ENCODE data around the gene SPATA17.

SPATA17 gene

DNA sequence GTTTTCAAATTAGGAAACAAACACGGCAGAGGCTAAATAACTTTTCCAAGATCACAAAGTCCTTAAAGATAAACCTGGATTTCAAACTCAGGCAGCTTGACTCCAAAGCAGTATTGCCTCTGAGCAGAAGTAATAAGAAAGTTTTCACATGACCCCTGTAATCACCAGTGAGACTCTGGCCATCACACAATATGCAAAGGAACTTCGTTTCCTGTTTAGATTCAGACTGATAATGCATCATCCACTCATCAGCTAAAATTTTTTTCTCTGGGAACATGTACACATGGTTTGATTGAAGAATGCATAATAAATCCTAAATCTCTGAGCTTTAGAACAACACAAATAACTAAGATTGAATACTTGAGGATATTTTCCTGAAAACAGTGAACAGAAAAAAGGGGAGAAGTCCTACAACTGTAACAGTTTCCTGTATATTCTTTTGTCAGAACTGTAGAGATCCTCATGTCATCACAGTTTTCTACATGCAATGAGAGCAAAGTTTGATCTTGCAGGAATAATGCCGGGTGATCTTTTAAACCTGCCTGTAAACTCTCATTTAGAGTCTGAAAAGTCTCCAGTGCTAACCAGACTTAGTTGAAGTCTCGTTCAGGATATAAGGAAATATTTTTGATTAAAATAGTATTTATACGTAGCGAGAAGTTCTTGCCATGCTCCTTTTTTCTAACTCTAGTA is 225.3 kb downstream of the SPATA17 start:
- H3K27me3 ChIP-seq (ENCODE audit: control insufficient read depth, insufficient read depth, low read length) = no peaks in the 10 kb centered on the region
- no peak overlapping the region for H3K4me3 ChIP-seq (ENCODE audit: low read depth, low read length)
- H3K4me1 ChIP-seq (ENCODE audit: control insufficient read depth, insufficient read depth, low read length) = no peaks in the 10 kb centered on the region
- H3K9ac ChIP-seq (ENCODE audit: low read length) = no peak overlapping the region
- H3K36me3 ChIP-seq (ENCODE audit: control insufficient read depth, insufficient read depth, low read length) = no peaks in the 10 kb centered on the region
- H3K27ac ChIP-seq (ENCODE audit: low read depth, low read length) = no peak overlapping the region
- no peaks in the 10 kb centered on the region for H3K9me3 ChIP-seq (ENCODE audit: control insufficient read depth, insufficient read depth, low read depth, low read length)

DNA sequence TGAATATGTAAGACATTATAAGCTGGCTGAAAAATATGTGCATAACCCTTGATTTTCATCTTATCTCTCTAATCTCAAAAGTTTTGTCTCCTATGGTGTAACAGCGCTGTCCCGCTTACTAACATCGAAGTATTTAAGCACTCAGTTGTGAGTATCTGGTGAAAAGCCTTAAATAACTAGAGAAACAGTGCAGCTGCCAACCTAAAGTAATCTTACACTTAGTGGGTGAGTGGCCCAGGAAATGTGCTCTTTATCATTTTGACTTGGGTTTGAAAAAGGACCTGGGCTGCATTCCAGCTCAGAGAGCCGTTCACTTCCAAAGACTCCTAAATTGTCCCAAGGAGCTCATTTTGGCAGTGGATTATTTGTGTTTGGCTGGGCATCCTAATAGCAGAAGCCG is 225.9 kb downstream of the SPATA17 start:
- Histone ChIP-seq H3K9ac (ENCODE audit: low read length) (no peak overlapping the region), H3K4me1 (ENCODE audit: control insufficient read depth, insufficient read depth, low read length) (no peaks in the 10 kb centered on the region), H3K27ac (ENCODE audit: low read depth, low read length) (no peak overlapping the region), H3K36me3 (ENCODE audit: control insufficient read depth, insufficient read depth, low read length) (no peaks in the 10 kb centered on the region), H3K4me3 (ENCODE audit: low read depth, low read length) (no peak overlapping the region), H3K27me3 (ENCODE audit: control insufficient read depth, insufficient read depth, low read length) (no peaks in the 10 kb centered on the region), H3K9me3 (ENCODE audit: control insufficient read depth, insufficient read depth, low read depth, low read length) (no peaks in the 10 kb centered on the region)

DNA sequence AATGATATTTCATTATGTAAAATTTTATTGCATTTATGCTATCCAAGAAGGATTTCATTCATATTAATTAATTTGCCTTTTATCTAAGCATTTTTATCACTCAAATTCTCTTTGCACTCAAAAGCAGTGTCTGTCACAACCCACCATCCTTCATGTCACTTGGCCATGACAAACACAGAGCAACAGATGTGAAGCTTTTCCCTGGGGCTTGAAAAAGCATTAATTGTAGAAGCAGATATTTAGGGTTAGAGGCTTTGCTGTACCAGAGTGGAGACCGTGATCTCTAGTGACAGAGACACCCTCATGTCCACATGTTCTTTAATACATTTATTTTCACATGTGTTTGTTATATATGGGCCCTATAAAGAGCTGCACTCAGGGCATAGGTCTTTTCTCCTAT is 230.5 kb downstream of the SPATA17 start:
- H3K27me3 ChIP-seq (ENCODE audit: control insufficient read depth, insufficient read depth, low read length) = no peaks in the 10 kb centered on the region

DNA sequence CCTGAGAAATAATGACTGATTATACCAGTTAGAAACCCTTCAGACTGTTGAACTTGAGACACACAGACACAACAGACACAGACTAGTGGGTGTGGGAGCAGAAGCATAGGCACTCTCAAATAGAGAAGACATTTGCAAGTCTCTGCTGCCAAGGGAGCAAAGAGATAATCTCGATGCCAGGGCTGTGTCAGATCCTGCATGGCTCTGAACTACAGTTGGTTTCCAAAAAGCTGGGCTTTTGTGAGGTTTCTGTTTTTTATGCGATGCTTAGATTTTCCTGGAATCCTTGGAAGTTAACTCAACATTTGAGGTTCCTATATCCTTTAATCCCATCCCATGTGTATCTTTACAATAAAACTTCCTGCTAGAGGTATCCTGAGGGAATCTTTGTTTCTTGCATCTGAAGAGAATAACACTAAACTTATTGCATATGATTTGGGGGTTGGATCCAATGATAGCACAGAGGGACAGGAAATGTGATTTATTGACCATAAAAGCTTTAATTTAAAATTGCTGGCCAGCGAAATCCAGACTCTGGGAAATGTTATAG is 236.4 kb downstream of the SPATA17 start:
- no peaks in the 10 kb centered on the region for H3K36me3 ChIP-seq (ENCODE audit: control insufficient read depth, insufficient read depth, low read length)

More for the DNA sequence above, 230.5 kb downstream of the SPATA17 start:
- Histone ChIP-seq H3K36me3 (ENCODE audit: control insufficient read depth, insufficient read depth, low read length) (no peaks in the 10 kb centered on the region), H3K4me3 (ENCODE audit: low read depth, low read length) (no peak overlapping the region), H3K9me3 (ENCODE audit: control insufficient read depth, insufficient read depth, low read depth, low read length) (no peaks in the 10 kb centered on the region), H3K27ac (ENCODE audit: low read depth, low read length) (no peak overlapping the region), H3K9ac (ENCODE audit: low read length) (no peak overlapping the region), H3K4me1 (ENCODE audit: control insufficient read depth, insufficient read depth, low read length) (no peaks in the 10 kb centered on the region)

DNA sequence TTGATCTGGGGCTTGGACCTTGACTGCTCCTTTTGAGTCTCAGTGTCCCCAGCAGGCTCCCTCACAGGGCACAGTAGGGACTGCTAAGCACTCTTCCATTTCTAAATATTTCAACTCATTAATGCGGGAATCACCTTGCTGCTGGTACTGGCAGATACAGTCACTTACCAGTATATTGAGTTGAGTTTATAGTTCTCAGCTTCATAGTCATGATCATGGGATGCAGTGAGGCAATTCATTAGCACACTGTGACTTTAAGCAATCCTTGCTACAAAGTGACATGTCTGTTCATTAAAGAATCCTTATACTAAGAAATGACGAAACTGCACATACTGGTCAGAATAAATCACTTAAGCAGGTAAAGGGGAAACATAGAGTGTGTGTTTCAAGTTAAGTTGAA is 240.8 kb downstream of the SPATA17 start:
- Histone ChIP-seq H3K4me3 (ENCODE audit: low read depth, low read length) (no peak overlapping the region), H3K36me3 (ENCODE audit: control insufficient read depth, insufficient read depth, low read length) (no peaks in the 10 kb centered on the region), H3K27ac (ENCODE audit: low read depth, low read length) (no peak overlapping the region)

More for the DNA sequence above, 236.4 kb downstream of the SPATA17 start:
- no peaks in the 10 kb centered on the region for H3K4me1 ChIP-seq (ENCODE audit: control insufficient read depth, insufficient read depth, low read length)
- no peak overlapping the region for H3K27ac ChIP-seq (ENCODE audit: low read depth, low read length)
- no peaks in the 10 kb centered on the region for H3K27me3 ChIP-seq (ENCODE audit: control insufficient read depth, insufficient read depth, low read length)
- H3K9ac ChIP-seq (ENCODE audit: low read length) = no peak overlapping the region
- no peak overlapping the region for H3K4me3 ChIP-seq (ENCODE audit: low read depth, low read length)
- no peaks in the 10 kb centered on the region for H3K9me3 ChIP-seq (ENCODE audit: control insufficient read depth, insufficient read depth, low read depth, low read length)

DNA sequence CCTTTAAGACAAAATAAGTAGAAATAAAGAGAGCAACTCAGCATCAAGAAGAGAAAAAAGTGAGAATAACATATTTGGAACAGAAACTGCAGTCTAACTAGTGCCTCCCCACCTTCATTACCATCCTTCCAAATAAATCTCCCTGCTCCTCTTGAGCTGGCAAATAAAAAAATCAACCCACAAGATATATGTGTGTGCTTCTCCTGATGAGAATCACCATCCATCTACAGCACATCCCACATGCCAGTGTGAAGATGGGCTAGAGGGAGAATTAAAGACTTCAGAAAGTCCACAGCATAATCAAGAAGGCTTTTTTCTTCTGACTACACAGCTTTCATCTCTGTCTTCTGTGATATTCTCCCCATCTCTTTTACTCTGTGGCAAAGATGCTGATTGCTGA is 244.1 kb downstream of the SPATA17 start:
- Histone ChIP-seq H3K36me3 (ENCODE audit: control insufficient read depth, insufficient read depth, low read length) (no peaks in the 10 kb centered on the region), H3K9ac (ENCODE audit: low read length) (no peak overlapping the region), H3K27ac (ENCODE audit: low read depth, low read length) (no peak overlapping the region), H3K27me3 (ENCODE audit: control insufficient read depth, insufficient read depth, low read length) (no peaks in the 10 kb centered on the region), H3K4me3 (ENCODE audit: low read depth, low read length) (no peak overlapping the region), H3K4me1 (ENCODE audit: control insufficient read depth, insufficient read depth, low read length) (no peaks in the 10 kb centered on the region), H3K9me3 (ENCODE audit: control insufficient read depth, insufficient read depth, low read depth, low read length) (no peaks in the 10 kb centered on the region)

More for the DNA sequence above, 240.8 kb downstream of the SPATA17 start:
- H3K27me3 ChIP-seq (ENCODE audit: control insufficient read depth, insufficient read depth, low read length) = no peaks in the 10 kb centered on the region
- H3K9ac ChIP-seq (ENCODE audit: low read length) = no peak overlapping the region
- no peaks in the 10 kb centered on the region for H3K4me1 ChIP-seq (ENCODE audit: control insufficient read depth, insufficient read depth, low read length)
- no peaks in the 10 kb centered on the region for H3K9me3 ChIP-seq (ENCODE audit: control insufficient read depth, insufficient read depth, low read depth, low read length)

DNA sequence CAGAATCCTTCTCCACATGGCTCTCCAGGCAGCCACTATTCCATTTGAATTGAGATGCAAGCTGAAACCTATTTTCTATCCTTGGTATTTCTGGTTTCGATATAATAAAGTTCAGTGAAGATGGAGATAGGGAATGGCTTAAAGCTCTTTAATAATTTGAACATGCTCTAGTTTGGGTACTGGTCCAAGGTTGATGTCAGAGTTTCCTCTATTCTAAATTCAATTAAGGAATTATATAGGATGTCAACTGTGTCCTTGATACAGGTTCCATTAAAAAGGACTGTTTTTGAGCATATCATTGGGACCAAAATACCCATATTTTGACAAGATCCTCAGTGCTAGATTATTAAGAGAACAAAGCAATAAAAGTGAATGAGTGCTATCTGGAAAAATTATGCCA is 245.3 kb downstream of the SPATA17 start:
- Histone ChIP-seq H3K9me3 (ENCODE audit: control insufficient read depth, insufficient read depth, low read depth, low read length) (no peaks in the 10 kb centered on the region), H3K36me3 (ENCODE audit: control insufficient read depth, insufficient read depth, low read length) (no peaks in the 10 kb centered on the region), H3K27me3 (ENCODE audit: control insufficient read depth, insufficient read depth, low read length) (no peaks in the 10 kb centered on the region), H3K4me1 (ENCODE audit: control insufficient read depth, insufficient read depth, low read length) (no peaks in the 10 kb centered on the region), H3K27ac (ENCODE audit: low read depth, low read length) (no peak overlapping the region), H3K4me3 (ENCODE audit: low read depth, low read length) (no peak overlapping the region), H3K9ac (ENCODE audit: low read length) (no peak overlapping the region)

DNA sequence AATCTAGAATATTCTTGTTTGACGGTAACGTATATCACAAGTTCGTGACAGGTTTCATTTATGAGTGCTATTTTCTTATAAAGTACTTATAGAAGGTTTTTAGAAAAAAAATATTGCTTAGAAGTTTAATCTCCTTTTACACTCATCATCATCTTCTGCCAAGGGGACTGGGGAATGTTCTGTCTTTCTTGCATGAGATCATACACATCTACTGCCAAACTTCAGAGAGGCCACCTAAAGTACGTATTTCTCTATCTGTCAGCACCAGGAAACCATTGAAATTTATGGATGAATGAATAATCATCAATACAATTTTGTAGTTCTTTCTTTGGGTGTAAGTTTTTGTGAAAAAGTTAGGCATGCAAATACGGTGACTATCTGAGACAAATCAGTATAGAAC is 245.8 kb downstream of the SPATA17 start:
- Histone ChIP-seq H3K36me3 (ENCODE audit: control insufficient read depth, insufficient read depth, low read length) (no peaks in the 10 kb centered on the region), H3K27ac (ENCODE audit: low read depth, low read length) (no peak overlapping the region), H3K4me1 (ENCODE audit: control insufficient read depth, insufficient read depth, low read length) (no peaks in the 10 kb centered on the region), H3K4me3 (ENCODE audit: low read depth, low read length) (no peak overlapping the region), H3K9ac (ENCODE audit: low read length) (no peak overlapping the region), H3K9me3 (ENCODE audit: control insufficient read depth, insufficient read depth, low read depth, low read length) (no peaks in the 10 kb centered on the region), H3K27me3 (ENCODE audit: control insufficient read depth, insufficient read depth, low read length) (no peaks in the 10 kb centered on the region)

DNA sequence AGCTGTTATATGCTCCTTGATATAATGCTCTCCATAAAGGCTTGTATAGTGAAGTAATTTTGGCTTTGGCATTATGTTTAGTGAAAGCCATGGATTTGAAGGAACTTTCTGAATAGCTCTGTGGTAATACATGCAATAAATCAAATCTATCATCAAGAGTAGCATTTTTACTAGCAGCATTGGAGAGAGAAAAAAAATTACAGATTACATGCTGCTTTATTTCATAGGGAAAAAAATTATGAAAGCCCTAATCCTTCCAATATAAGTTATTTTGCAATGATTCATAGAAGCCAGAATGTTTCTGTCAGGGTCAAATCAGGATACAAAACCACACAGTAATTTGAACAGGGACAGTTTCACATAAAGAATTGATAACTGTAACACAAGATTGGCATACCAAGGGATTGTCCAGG is 250.0 kb downstream of the SPATA17 start:
- no peaks in the 10 kb centered on the region for H3K36me3 ChIP-seq (ENCODE audit: control insufficient read depth, insufficient read depth, low read length)
- peaks cover 8% of the 10 kb centered on the region for H3K9me3 ChIP-seq (ENCODE audit: control insufficient read depth, insufficient read depth, low read depth, low read length)
- no peak overlapping the region for H3K4me3 ChIP-seq (ENCODE audit: low read depth, low read length)
- no peak overlapping the region for H3K27ac ChIP-seq (ENCODE audit: low read depth, low read length)
- H3K9ac ChIP-seq (ENCODE audit: low read length) = no peak overlapping the region
- no peaks in the 10 kb centered on the region for H3K27me3 ChIP-seq (ENCODE audit: control insufficient read depth, insufficient read depth, low read length)
- no peaks in the 10 kb centered on the region for H3K4me1 ChIP-seq (ENCODE audit: control insufficient read depth, insufficient read depth, low read length)

DNA sequence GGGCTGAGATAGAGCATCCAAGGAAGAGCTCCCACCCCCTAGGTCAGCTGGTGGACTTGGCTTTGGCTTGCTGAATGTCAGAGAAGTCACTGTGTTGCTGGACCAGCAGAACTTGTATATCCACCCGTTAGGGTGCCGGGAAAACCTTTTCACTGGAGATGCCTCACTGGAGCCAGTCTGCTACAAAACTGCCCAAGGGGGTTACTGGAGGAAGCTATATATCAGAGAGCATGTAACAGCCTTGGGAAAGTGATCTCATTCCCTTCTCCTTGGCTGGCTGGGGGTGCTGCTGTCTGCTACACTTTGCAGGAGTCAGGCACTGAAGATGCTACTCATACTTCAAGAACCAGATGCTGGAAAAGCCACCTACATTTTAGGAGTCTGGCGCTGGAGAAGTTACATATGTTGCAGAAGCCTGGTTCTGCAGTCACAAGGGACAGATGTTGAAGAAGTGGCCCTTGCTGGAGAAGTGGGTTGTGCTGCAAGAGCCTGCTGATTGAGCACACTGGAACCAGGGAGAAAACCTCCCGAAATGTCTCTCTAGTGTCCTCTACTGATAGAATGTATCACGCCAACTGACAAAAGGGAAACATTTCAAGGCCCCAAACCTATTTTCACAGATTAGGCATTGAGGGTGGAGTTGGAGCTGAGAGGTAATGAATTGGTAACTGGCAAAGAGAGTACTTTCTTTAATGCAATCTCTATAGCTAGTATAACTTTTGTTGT is 250.6 kb downstream of the SPATA17 start:
- no peak overlapping the region for H3K4me3 ChIP-seq (ENCODE audit: low read depth, low read length)
- no peak overlapping the region for H3K27ac ChIP-seq (ENCODE audit: low read depth, low read length)
- H3K9ac ChIP-seq (ENCODE audit: low read length) = no peak overlapping the region
- no peaks in the 10 kb centered on the region for H3K27me3 ChIP-seq (ENCODE audit: control insufficient read depth, insufficient read depth, low read length)
- peaks cover 8% of the 10 kb centered on the region for H3K9me3 ChIP-seq (ENCODE audit: control insufficient read depth, insufficient read depth, low read depth, low read length)
- no peaks in the 10 kb centered on the region for H3K4me1 ChIP-seq (ENCODE audit: control insufficient read depth, insufficient read depth, low read length)
- no peaks in the 10 kb centered on the region for H3K36me3 ChIP-seq (ENCODE audit: control insufficient read depth, insufficient read depth, low read length)

DNA sequence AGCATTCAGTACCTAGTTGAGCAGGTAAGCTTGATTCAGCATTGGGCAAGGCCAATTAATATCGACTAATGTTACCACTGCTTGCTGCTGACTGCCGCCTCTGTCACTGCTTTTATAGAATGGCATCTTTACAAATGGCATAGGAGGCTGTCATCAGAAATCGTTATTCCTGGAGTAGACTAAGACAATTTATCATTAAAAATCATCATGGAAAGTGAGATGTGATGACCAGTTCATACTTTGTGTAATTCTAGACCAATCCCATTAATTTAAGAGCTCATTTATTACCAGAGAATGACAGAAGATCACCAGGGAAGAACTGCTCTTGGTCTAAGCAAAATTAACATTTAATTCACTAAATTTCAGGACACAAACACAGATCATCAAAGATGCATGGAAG is 254.0 kb downstream of the SPATA17 start:
- Histone ChIP-seq H3K36me3 (ENCODE audit: control insufficient read depth, insufficient read depth, low read length) (no peaks in the 10 kb centered on the region), H3K9ac (ENCODE audit: low read length) (no peak overlapping the region), H3K27ac (ENCODE audit: low read depth, low read length) (no peak overlapping the region), H3K4me3 (ENCODE audit: low read depth, low read length) (no peak overlapping the region), H3K9me3 (ENCODE audit: control insufficient read depth, insufficient read depth, low read depth, low read length) (peaks cover 8% of the 10 kb centered on the region), H3K4me1 (ENCODE audit: control insufficient read depth, insufficient read depth, low read length) (no peaks in the 10 kb centered on the region), H3K27me3 (ENCODE audit: control insufficient read depth, insufficient read depth, low read length) (no peaks in the 10 kb centered on the region)
